CD14-positive monocyte (primary cell): ENCODE results near the gene GAS5. TPM values are rescaled to one million over a fixed set of nuclear protein-coding genes. Genes with fewer than 3 reads are reported as not detected.
A peak's percentile ranks its signal among the peaks of the same experiment; 100 is the strongest.

Experiments used
- DNase-seq, 3 donors: peaks; one replicate each; pipeline ENCODE4 v3.0.0-alpha.2; 2011 to 2022
- H2AFZ ChIP-seq: 2 replicates; pipeline ENCODE4 v1.6.0; 2012; ENCODE audit warnings: mild to moderate bottlenecking, low read depth, low read length, inconsistent platforms; ENCODE audit not compliant: insufficient read depth, poor library complexity, severe bottlenecking
- H3K27ac ChIP-seq, 2 donors: 1 replicate in 1 of 2; 2 replicates in 1 of 2; pipeline ENCODE4 v1.5.1; 2012 to 2013; ENCODE audit warnings: low read length in 2 of 2, control low read depth in 1 of 2, inconsistent platforms in 1 of 2, low read depth in 1 of 2, mild to moderate bottlenecking in 1 of 2
- H3K27me3 ChIP-seq, 2 donors: one replicate each; pipeline versions ENCODE4 v1.6.0 to v1.6.1; 2011 to 2013; ENCODE audit warnings: low read length in 2 of 2; ENCODE audit not compliant: control insufficient read depth in 2 of 2, insufficient read depth in 2 of 2
- H3K36me3 ChIP-seq, 2 donors: replicated peaks in 1 of 2; 1 replicate in 1 of 2; 2 replicates in 1 of 2; pipeline versions ENCODE4 v1.5.1 to v1.6.1; 2012 to 2013; ENCODE audit warnings: low read length in 2 of 2, control low read depth in 1 of 2, inconsistent platforms in 1 of 2, mild to moderate bottlenecking in 1 of 2; ENCODE audit not compliant: insufficient read depth in 2 of 2, control insufficient read depth in 1 of 2
- H3K4me1 ChIP-seq, 2 donors: 1 replicate in 1 of 2; 2 replicates in 1 of 2; pipeline versions ENCODE4 v1.5.1 to v1.6.1; 2012 to 2013; ENCODE audit warnings: low read length in 2 of 2, control low read depth in 1 of 2, inconsistent platforms in 1 of 2, mild to moderate bottlenecking in 1 of 2, moderate library complexity in 1 of 2; ENCODE audit not compliant: insufficient read depth in 2 of 2, control insufficient read depth in 1 of 2
- H3K4me2 ChIP-seq: replicated peaks from 2 replicates; pipeline ENCODE3; 2012; ENCODE audit warnings: low read length, moderate library complexity, mild to moderate bottlenecking; ENCODE audit not compliant: poor library complexity, severe bottlenecking; ENCODE audit errors: extremely low read depth
- H3K4me3 ChIP-seq, 3 experiments: fragments of 200-600 bp in 1 of 3; sonication (generic) in 1 of 3; replicated peaks in 1 of 3; 1 replicate in 2 of 3; 2 replicates in 1 of 3; pipeline ENCODE4 v1.5.1; 2011 to 2013; ENCODE audit warnings: low read length in 3 of 3, mild to moderate bottlenecking in 3 of 3, control low read depth in 2 of 3, low read depth in 2 of 3, inconsistent platforms in 1 of 3, moderate library complexity in 1 of 3
- H3K79me2 ChIP-seq: 2 replicates; pipeline ENCODE4 v1.6.0; 2012; ENCODE audit warnings: mild to moderate bottlenecking, control low read depth, inconsistent platforms, low read length, moderate library complexity; ENCODE audit not compliant: insufficient read depth
- H3K9ac ChIP-seq: 2 replicates; pipeline ENCODE4 v1.6.0; 2017; ENCODE audit warnings: low read length, mild to moderate bottlenecking; ENCODE audit not compliant: insufficient read depth, poor library complexity, severe bottlenecking
- H3K9me3 ChIP-seq, 2 donors: replicated peaks in 1 of 2; 1 replicate in 1 of 2; 2 replicates in 1 of 2; pipeline versions ENCODE4 v1.5.1 to v1.6.1; 2012 to 2013; ENCODE audit warnings: low read length in 2 of 2, control low read depth in 1 of 2; ENCODE audit not compliant: control insufficient read depth in 1 of 2, insufficient read depth in 1 of 2
- H4K20me1 ChIP-seq: 2 replicates; pipeline ENCODE4 v1.6.0; 2012; ENCODE audit warnings: mild to moderate bottlenecking, low read length, control low read depth, moderate library complexity; ENCODE audit not compliant: insufficient read depth
- H3K27ac Mint-ChIP-seq, 7 donors: one replicate each; pipeline ENCODE4 v1.8.0; 2020; ENCODE audit warnings: mild to moderate bottlenecking in 7 of 7, mixed read lengths in 7 of 7, moderate library complexity in 6 of 7, inconsistent platforms in 2 of 7
- H3K27me3 Mint-ChIP-seq, 3 donors: one replicate each; pipeline ENCODE4 v1.8.0; 2021 to 2022; ENCODE audit warnings: low read depth in 3 of 3, mild to moderate bottlenecking in 3 of 3, mixed read lengths in 3 of 3, moderate library complexity in 3 of 3, inconsistent platforms in 1 of 3
- H3K36me3 Mint-ChIP-seq, 2 donors: one replicate each; pipeline ENCODE4 v1.8.0; 2020; ENCODE audit warnings: mixed read lengths in 2 of 2, inconsistent platforms in 1 of 2, mild to moderate bottlenecking in 1 of 2
- H3K4me1 Mint-ChIP-seq: one replicate; pipeline ENCODE4 v1.8.0; 2020; ENCODE audit warnings: mild to moderate bottlenecking, mixed read lengths
- H3K4me3 Mint-ChIP-seq, 2 donors: one replicate each; pipeline ENCODE4 v1.8.0; 2020; ENCODE audit warnings: mild to moderate bottlenecking in 2 of 2, mixed read lengths in 2 of 2, moderate library complexity in 1 of 2
- H3K9me3 Mint-ChIP-seq, 7 donors: one replicate each; pipeline ENCODE4 v1.8.0; 2020 to 2022; ENCODE audit warnings: mixed read lengths in 7 of 7, mild to moderate bottlenecking in 6 of 7, moderate library complexity in 6 of 7, inconsistent platforms in 2 of 7
- WGBS: methylation state at CpG from one replicate; pipeline ENCODE4 v1.1.5; 2013; ENCODE audit warnings: missing lambda C conversion rate; ENCODE audit not compliant: insufficient coverage; 5-methylcytosine and 5-hydroxymethylcytosine counted together
- intact Hi-C, 2 donors: fragments of 100-400 bp; cut with micrococcal nuclease; formaldehyde crosslinking; loops; one replicate each; pipeline versions ENCODE4 v1.15.0 to v1.15.1; 2023
- polyA plus RNA-seq, 3 donors: library from polyadenylated mRNA; depleted of rRNA in 1 of 3; unstranded in 2 of 3; stranded (reverse) in 1 of 3; fragments of 300-500 nt in 2 of 3; fragments of >200 nt in 1 of 3; fragmentation: Illumina TruSeq in 2 of 3; gene quantifications; 1 replicate in 2 of 3; 2 replicates in 1 of 3; pipeline ENCODE4 v1.2.3, GENCODE V29; 2012 to 2021
- TF ChIP-seq, protein P1 (sequence below): fragments of 200-600 bp; IDR thresholded peaks from one replicate; pipeline ENCODE4 v1.8.0; 2022; ENCODE audit warnings: antibody characterized with exemption, mild to moderate bottlenecking

The GAS5 gene
- polyA plus RNA-seq, 3 donors = 90.4 to 309 (median 92.0) TPM

DNA sequence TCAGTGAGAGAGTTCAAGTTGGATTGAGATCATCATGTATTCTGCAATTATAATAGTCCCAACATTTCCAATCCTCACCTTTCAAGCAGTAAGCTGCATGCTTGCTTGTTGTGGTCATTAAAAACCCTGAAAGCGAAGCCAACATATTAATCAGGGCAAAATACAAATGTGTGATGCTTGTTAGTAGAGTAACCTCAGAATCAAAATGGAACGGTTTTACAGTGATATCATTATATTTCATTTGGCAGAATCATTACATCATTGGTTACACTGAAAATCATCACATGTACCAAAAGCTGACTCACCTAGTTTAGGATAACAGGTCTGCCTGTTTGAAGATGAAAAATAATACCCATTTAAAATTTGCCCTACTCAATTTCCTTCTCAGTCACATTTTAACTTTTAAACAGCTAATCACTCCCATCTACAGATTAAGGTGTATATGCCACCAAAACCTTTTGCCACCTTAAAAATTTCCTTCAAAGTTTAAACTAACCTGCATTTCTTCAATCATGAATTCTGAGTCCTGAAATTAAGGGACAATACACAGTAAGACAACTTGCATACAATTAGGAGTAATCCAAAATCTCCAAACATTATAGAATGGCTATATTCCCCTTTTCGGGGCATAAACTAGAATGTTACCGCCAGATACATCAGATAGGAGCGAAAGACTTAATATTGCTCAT, 3.5 kb downstream of the GAS5 start:
- Histone ChIP-seq H3K4me1 (peaks cover 22 to 30% of the 10 kb centered on the region in 2 donors), H3K36me3 (peaks cover 45 to 59% of the 10 kb centered on the region in 2 donors), H3K9me3 (no peaks in the 10 kb centered on the region), H2AFZ (no peak overlapping the region), H3K4me3 (no peak overlapping the region), H3K27me3 (no peaks in the 10 kb centered on the region), H4K20me1 (peaks cover 19% of the 10 kb centered on the region), H3K27ac (peak overlapping the region in 1 of 2 donors; percentile 20), H3K4me2 (no peak overlapping the region), H3K9ac (peak overlapping the region; percentile 19), H3K79me2 (peaks cover 29% of the 10 kb centered on the region)
- H3K36me3 Mint-ChIP-seq = peaks cover 47 to 58% of the 10 kb centered on the region in 2 donors
- peaks cover 37% of the 10 kb centered on the region for H3K4me1 Mint-ChIP-seq
- TF ChIP-seq, protein P1, sequence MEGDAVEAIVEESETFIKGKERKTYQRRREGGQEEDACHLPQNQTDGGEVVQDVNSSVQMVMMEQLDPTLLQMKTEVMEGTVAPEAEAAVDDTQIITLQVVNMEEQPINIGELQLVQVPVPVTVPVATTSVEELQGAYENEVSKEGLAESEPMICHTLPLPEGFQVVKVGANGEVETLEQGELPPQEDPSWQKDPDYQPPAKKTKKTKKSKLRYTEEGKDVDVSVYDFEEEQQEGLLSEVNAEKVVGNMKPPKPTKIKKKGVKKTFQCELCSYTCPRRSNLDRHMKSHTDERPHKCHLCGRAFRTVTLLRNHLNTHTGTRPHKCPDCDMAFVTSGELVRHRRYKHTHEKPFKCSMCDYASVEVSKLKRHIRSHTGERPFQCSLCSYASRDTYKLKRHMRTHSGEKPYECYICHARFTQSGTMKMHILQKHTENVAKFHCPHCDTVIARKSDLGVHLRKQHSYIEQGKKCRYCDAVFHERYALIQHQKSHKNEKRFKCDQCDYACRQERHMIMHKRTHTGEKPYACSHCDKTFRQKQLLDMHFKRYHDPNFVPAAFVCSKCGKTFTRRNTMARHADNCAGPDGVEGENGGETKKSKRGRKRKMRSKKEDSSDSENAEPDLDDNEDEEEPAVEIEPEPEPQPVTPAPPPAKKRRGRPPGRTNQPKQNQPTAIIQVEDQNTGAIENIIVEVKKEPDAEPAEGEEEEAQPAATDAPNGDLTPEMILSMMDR = no peak
- H3K27ac Mint-ChIP-seq = peak overlapping the region in 2 of 7 donors; percentile 23 to 39
- 94% methylated on average over 3 of the region's 5 CpGs for WGBS
- no peaks in the 10 kb centered on the region for H3K9me3 Mint-ChIP-seq
- H3K27me3 Mint-ChIP-seq = peaks cover 0 to 2% (median 0%) of the 10 kb centered on the region in 3 donors
- intact Hi-C loops = loop anchor here (10.0 kb wide), 2 partner anchors 300 to 390 kb away; partner anchors contain the start of gene PRDX6 (in 1 of the 2)
- no peak overlapping the region for H3K4me3 Mint-ChIP-seq
- DNase-seq = no peak

DNA sequence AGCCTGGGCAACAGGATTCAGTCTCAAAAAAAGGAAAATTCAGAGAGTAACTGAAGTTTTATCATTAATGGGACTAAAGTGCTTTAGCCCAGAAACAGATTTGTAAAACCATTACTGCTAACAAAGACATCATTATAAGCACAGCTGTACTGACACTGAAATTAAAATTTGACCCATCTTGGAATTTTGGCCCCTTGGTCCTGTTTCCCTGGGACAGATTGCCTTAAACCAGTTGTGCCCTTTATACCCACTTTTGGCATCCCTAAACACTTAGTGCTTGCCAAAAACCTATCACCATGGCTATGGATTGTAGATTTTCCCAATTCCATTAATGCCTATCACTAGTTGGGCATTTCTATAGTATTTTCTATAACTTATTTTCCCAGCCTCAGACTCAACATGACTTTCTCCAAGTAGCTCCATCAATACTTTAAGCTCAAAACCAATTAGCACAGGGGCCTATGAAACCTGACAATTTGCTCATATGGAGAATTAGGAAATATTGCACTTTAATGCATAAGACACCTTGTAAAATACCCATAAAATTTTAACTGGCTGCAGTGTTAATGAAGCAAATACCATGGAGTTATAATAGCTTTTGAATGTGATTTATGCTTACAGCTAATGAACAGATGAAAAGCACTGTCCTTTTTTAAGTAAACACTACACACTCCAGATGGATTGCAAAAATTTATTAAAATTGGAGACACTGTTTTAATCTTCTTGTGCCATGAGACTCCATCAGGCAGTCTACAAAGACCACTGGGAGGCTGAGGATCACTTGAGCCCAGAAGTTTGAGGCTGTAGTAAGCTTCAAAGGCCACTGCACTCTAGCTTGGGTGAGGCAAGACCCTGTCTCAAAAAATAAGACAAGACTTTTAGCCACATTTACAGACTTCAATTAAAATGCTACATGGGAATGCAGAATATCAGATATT, 4.3 kb downstream of the GAS5 start:
- Histone ChIP-seq H3K36me3 (peaks cover 48 to 65% of the 10 kb centered on the region in 2 donors), H3K9me3 (no peaks in the 10 kb centered on the region), H3K4me1 (peaks cover 17 to 22% of the 10 kb centered on the region in 2 donors), H2AFZ (no peak overlapping the region), H3K27ac (peak overlapping the region in 1 of 2 donors; percentile 20), H3K9ac (peak overlapping the region; percentile 19), H3K27me3 (no peaks in the 10 kb centered on the region), H3K4me3 (no peak overlapping the region), H3K4me2 (no peak overlapping the region), H3K79me2 (peaks cover 29% of the 10 kb centered on the region), H4K20me1 (peaks cover 19% of the 10 kb centered on the region)
- no peaks in the 10 kb centered on the region for H3K9me3 Mint-ChIP-seq
- H3K27ac Mint-ChIP-seq = peak overlapping the region in 3 of 7 donors; percentile 37 to 50 (median 37)
- H3K4me1 Mint-ChIP-seq = peaks cover 29% of the 10 kb centered on the region
- no peak overlapping the region for H3K4me3 Mint-ChIP-seq
- no peak for DNase-seq
- H3K36me3 Mint-ChIP-seq = peaks cover 47 to 66% of the 10 kb centered on the region in 2 donors
- H3K27me3 Mint-ChIP-seq = no peaks in the 10 kb centered on the region
- intact Hi-C loops = loop anchor here (10.0 kb wide), 2 partner anchors 301 to 389 kb away; partner anchors contain the start of gene PRDX6 (in 1 of the 2)
- TF ChIP-seq, protein P1 = no peak
